Small intestine (tissue), 7 donors: ENCODE data around the gene RHD. TPM values are rescaled to one million over a fixed set of nuclear protein-coding genes. Genes with fewer than 3 reads are reported as not detected.
"Not testable (repeated sequence)": the region's sequence is repeated elsewhere in the genome, so short reads cannot be mapped to it uniquely, and the experiment has no call there.

ENCODE experiments used
- DNase-seq, 2 donors: peaks; one replicate each; pipeline versions ENCODE4 v3.0.0 to v3.0.0-alpha.2; 2013
- FAIRE-seq: peaks from 2 replicates; lab custom pipeline; 2012; peaks lifted over from hg19 to GRCh38; lab: Jason Lieb, UNC
- H3K27ac ChIP-seq, 3 donors: one replicate each; pipeline ENCODE4 v1.5.1; 2013; ENCODE audit warnings: low read length in 2 of 3, mild to moderate bottlenecking in 2 of 3, control low read depth in 1 of 3, inconsistent platforms in 1 of 3, low read depth in 1 of 3, moderate library complexity in 1 of 3
- H3K27me3 ChIP-seq, 3 donors: one replicate each; pipeline ENCODE4 v1.6.1; 2013; ENCODE audit warnings: low read length in 3 of 3, inconsistent platforms in 1 of 3; ENCODE audit not compliant: control insufficient read depth in 3 of 3, insufficient read depth in 3 of 3
- H3K36me3 ChIP-seq, 3 donors: one replicate each; pipeline ENCODE4 v1.6.1; 2013; ENCODE audit warnings: low read length in 3 of 3, inconsistent platforms in 1 of 3, low read depth in 1 of 3, mild to moderate bottlenecking in 1 of 3, moderate library complexity in 1 of 3; ENCODE audit not compliant: control insufficient read depth in 3 of 3, insufficient read depth in 2 of 3
- H3K4me1 ChIP-seq, 3 donors: one replicate each; pipeline ENCODE4 v1.6.1; 2013; ENCODE audit warnings: low read length in 2 of 3, inconsistent platforms in 1 of 3, low read depth in 1 of 3, mild to moderate bottlenecking in 1 of 3, moderate library complexity in 1 of 3; ENCODE audit not compliant: control insufficient read depth in 3 of 3, insufficient read depth in 2 of 3
- H3K4me3 ChIP-seq, 3 donors: one replicate each; pipeline ENCODE4 v1.5.1; 2013; ENCODE audit warnings: low read length in 3 of 3, control low read depth in 1 of 3, inconsistent platforms in 1 of 3, low read depth in 1 of 3, mild to moderate bottlenecking in 1 of 3, moderate library complexity in 1 of 3
- H3K9me3 ChIP-seq, 2 donors: one replicate each; pipeline ENCODE4 v1.6.1; 2013; ENCODE audit warnings: low read depth in 1 of 2, low read length in 1 of 2; ENCODE audit not compliant: control insufficient read depth in 2 of 2, insufficient read depth in 1 of 2
- WGBS, 3 donors: extraction: QIAGEN DNeasy Blood & Tissue Kit; methylation state at CpG; one replicate each; pipeline ENCODE4 v1.1.7; 2013; 5-methylcytosine and 5-hydroxymethylcytosine counted together
- polyA plus RNA-seq, 4 donors: library from polyadenylated mRNA; stranded (reverse) in 3 of 4; unstranded in 1 of 4; fragments of 200-250 nt in 3 of 4; fragments of 120-200 nt in 1 of 4; gene quantifications; one replicate each; pipeline versions ENCODE4 v1.2.1 to v1.2.3, GENCODE V29; 2013
- donor health status: healthy with polysubstance abuse.
- donor health status: control.
- donor health status: control.
- donor health status: Bipolar disorder and iron deficiency.
- donor health status: healthy.

Gene RHD
- polyA plus RNA-seq, 4 donors: 0.93 TPM; not detected in 3

DNA sequence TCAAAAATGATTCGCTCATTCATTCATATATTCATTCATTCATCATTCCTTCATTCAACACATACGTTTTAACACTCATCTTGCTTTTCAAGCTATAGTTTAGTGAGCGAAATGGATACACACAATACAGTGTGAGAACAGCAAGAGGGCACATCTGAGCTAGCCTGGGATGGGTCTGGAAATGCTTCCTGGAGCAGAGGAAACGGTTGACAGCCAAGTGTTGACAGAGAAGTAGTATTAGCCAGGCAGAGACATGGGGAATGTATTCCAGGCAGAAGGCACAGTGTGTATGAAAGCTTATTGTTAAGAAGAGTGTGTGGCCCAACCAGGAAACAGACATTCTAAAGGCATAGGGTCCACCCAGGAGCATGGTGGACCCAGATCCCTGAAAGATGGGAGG lies 32.6 kb downstream of the RHD start:
- 71 to 90% (median 81%) methylated on average over 3 to 4 of the region's 4 CpGs for whole genome bisulfite sequencing, 3 donors
- not testable (repeated sequence) for H3K36me3 ChIP-seq, H3K9me3 ChIP-seq, H3K27me3 ChIP-seq, H3K4me3 ChIP-seq, H3K27ac ChIP-seq, DNase-seq, H3K4me1 ChIP-seq, FAIRE-seq

GRCh38 chr1:25308168-25308567 lies 35.9 kb downstream of the RHD start:
- H3K4me1 ChIP-seq, H3K27ac ChIP-seq, H3K4me3 ChIP-seq, H3K36me3 ChIP-seq, H3K27me3 ChIP-seq, H3K9me3 ChIP-seq, DNase-seq, FAIRE-seq: not testable (repeated sequence)
- WGBS, 3 donors: no CpG with 5 or more reads among the region's 1 CpG

GRCh38 chr1:25309085-25309484 lies 36.8 kb downstream of the RHD start:
- DNase-seq, H3K27ac ChIP-seq, H3K9me3 ChIP-seq, FAIRE-seq, H3K27me3 ChIP-seq, H3K4me1 ChIP-seq, H3K4me3 ChIP-seq, H3K36me3 ChIP-seq: not testable (repeated sequence)
- WGBS, 3 donors: 81 to 91% (median 83%) methylated on average over 1 of the region's 1 CpG

DNA sequence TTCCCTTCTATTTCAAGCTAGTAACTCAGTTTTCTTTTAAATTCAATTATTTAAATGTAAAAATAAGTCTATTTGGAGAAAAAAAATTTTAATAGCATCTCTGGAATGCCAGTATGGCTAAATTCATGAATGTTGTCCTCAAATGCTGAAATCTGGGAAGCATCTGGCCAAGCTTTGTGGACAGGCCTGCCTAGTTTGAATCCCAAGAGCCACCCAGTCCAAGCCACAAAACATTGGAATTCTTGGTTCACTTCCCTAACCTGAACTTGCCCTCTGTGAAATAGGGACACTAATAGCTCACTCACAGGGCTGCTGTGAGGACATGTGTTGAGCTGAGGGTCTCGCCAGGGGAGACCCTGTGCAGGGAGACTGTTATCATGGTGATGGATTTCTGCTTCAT lies 37.2 kb downstream of the RHD start:
- FAIRE-seq: not testable (repeated sequence)

DNA sequence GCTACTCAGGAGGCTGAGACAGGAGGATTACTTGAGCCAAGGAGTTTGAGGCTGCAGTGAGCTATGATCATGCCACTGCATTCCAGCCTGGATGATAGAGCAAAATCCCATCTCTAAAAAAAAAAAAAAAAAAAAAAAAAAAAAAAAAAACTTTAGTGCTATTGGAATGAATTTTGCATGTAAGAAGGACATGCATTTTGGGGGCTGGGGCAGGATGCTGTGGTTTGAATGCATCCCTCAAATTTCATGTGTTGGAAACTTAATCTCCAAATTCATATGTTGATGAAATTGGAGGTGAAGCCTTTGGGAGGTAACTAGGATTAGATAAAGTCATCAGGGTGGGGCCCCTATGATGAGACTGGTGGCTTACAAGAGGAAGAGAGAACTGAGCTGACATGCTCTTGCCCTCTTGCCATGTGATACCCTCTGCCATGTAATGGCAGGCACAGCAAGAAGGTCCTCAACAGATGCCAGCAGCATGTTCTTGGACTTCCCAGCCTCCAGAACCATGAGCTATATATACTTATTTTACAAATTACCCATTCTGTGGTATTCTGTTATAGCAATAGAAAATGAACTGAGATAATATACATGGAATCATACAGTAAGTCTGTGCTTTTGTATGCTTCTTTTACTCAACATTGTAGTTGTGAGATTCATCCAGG lies 40.6 kb downstream of the RHD start:
- not testable (repeated sequence) for H3K27me3 ChIP-seq, H3K27ac ChIP-seq, H3K4me3 ChIP-seq, H3K9me3 ChIP-seq, FAIRE-seq, H3K4me1 ChIP-seq, DNase-seq, H3K36me3 ChIP-seq

More for the DNA sequence above, 37.2 kb downstream of the RHD start:
- not testable (repeated sequence) for H3K4me1 ChIP-seq, H3K9me3 ChIP-seq, H3K36me3 ChIP-seq, H3K27me3 ChIP-seq, H3K27ac ChIP-seq, H3K4me3 ChIP-seq, DNase-seq
- 95 to 96% (median 95%) methylated on average over 1 of the region's 1 CpG for WGBS, 3 donors

DNA sequence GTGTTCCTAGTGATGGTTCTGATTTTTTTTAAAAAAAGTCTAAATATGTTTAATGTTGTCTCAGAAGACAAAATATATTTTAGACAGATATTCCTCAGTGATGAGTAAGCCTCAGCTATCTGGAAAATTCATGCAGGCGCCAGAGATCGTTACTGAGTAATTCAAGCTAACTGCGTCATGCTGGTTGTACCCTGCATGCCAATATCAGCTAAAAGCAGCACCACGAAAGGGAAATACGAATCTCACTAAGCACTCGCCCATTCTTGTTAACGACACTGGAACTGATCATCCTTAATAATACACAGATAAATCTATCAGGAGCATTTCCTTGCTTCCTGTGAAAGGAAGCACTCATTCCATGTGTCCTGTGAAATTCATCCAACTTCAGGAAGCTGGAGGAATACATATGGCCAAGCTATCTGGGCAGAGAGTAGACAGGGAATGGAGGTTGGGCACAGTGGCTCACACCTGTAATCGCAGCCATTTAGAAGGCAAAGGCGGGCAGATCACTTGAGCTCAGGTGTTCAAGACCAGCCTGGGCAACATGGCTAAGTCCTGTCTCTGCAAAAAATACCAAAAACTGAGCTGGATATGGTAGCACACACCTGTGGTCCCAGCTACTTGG lies 48.1 kb downstream of the RHD start:
- not testable (repeated sequence) for H3K36me3 ChIP-seq, H3K9me3 ChIP-seq, DNase-seq, H3K27me3 ChIP-seq, H3K4me1 ChIP-seq, H3K4me3 ChIP-seq, H3K27ac ChIP-seq, FAIRE-seq
- WGBS, 3 donors: 84 to 95% (median 93%) methylated on average over 9 of the region's 9 CpGs

- H3K4me3 ChIP-seq, DNase-seq, H3K27ac ChIP-seq, H3K4me1 ChIP-seq, FAIRE-seq, H3K27me3 ChIP-seq, H3K36me3 ChIP-seq, H3K9me3 ChIP-seq: not testable (repeated sequence)
- 84 to 93% (median 86%) methylated on average over 6 to 8 of the region's 9 CpGs for WGBS, 3 donors
Observed at GRCh38 chr1:25322127-25322526, 49.8 kb downstream of the RHD start.

DNA sequence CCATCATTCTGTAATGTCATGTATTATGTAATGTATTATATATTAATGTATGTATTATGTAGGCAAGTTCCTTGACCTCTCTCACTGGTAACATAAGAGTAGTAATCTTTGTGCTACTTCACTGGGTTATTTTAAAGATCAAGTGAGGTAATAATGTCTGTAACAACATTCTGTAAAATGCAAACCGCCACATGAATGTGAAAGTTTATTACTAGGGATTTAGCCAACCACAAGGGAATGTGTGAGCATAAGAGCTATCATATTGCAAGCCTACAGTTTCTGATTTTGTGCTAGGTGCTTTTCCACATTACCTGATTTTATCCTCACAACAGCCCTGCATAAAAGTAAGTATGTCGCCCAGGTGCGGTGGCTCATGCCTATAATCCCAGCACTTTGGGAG lies 52.1 kb downstream of the RHD start:
- DNase-seq, H3K36me3 ChIP-seq, H3K9me3 ChIP-seq, FAIRE-seq, H3K4me1 ChIP-seq, H3K4me3 ChIP-seq, H3K27me3 ChIP-seq, H3K27ac ChIP-seq: not testable (repeated sequence)
- 92 to 98% (median 96%) methylated on average over 3 of the region's 3 CpGs for WGBS, 3 donors
